Hepatocyte (in vitro differentiated cells): ENCODE results near the gene LILRB2.

ENCODE experiments used
- EZH2 ChIP-seq: fragments of 200-600 bp; sonication (generic); IDR thresholded peaks from 2 replicates; pipeline ENCODE4 v1.6.1; 2016; ENCODE audit warnings: antibody characterized with exemption, mild to moderate bottlenecking, borderline replicate concordance
- TF ChIP-seq, protein P1 (sequence below): fragments of 200-600 bp; sonication (generic); IDR thresholded peaks from 2 replicates; pipeline ENCODE4 v1.5.1; 2016; ENCODE audit warnings: antibody characterized with exemption, mild to moderate bottlenecking; ENCODE audit not compliant: poor library complexity

DNA sequence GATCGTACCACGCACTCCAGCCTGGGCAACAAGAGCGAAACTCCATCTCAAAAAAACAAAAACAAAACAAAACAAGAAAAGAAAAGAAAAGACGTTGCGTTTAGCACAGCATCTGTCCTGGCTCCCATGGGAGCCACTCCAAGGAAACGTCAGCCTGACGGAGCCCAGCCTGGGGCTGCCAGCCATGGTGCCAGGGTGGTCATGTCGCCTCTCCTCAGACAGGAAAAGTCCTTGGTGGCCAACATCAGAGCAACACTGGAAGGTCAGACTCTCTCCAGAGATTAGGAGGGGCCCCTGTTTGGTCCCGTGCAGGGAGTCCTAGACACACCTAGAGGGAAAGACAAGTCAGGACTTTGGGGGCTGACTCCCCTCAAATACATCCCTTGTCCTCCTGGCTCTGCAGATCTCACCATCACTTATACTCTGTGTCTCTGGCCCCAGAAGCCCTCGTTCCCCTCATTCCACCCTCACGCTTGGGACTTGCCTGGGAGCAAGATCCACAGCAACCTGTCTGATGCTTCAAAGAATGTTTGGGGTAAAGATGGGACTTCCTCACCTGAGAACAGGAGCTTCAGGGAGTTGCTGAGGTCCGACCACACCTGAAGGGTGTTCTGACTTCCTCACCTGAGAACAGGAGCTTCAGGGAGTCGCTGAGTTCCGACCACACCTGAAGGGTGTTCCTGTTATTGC lies 48.7 kb upstream of the LILRB2 start:
- TF ChIP-seq, protein P1, sequence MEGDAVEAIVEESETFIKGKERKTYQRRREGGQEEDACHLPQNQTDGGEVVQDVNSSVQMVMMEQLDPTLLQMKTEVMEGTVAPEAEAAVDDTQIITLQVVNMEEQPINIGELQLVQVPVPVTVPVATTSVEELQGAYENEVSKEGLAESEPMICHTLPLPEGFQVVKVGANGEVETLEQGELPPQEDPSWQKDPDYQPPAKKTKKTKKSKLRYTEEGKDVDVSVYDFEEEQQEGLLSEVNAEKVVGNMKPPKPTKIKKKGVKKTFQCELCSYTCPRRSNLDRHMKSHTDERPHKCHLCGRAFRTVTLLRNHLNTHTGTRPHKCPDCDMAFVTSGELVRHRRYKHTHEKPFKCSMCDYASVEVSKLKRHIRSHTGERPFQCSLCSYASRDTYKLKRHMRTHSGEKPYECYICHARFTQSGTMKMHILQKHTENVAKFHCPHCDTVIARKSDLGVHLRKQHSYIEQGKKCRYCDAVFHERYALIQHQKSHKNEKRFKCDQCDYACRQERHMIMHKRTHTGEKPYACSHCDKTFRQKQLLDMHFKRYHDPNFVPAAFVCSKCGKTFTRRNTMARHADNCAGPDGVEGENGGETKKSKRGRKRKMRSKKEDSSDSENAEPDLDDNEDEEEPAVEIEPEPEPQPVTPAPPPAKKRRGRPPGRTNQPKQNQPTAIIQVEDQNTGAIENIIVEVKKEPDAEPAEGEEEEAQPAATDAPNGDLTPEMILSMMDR: no peak
- no peak for TF ChIP-seq EZH2
